GM20431 (cell line): Measurements from ENCODE around the gene ARMCX1.
"Not testable (repeated sequence)": the region's sequence is repeated elsewhere in the genome, so short reads cannot be mapped to it uniquely, and the experiment has no call there.

ENCODE experiments used
- in situ Hi-C: fragments of 300-500 bp; cut with MseI, MboI; formaldehyde crosslinking; loops from one replicate; pipeline ENCODE4 v1.15.0; 2020; ENCODE audit warnings: low sequenced_read_pairs; ENCODE audit not compliant: unreplicated experiment

Gene ARMCX1

GRCh38 chrX:101550362-101550750 is at the start of gene ARMCX1:
ARMCX1 (plus strand) TSS chrX:101550547; CDS start chrX:101552931, 2,384 bp downstream.
- in situ Hi-C loops = no loop called here

GRCh38 chrX:101502929-101503328 is 47.4 kb upstream of the ARMCX1 start:
- in situ Hi-C loops = not testable (repeated sequence)

- in situ Hi-C loops = no loop called here
Measured at GRCh38 chrX:101507372-101507771, 43.0 kb upstream of the ARMCX1 start.

GRCh38 chrX:101507986-101508385 is 42.4 kb upstream of the ARMCX1 start:
- in situ Hi-C loops = no loop called here

- in situ Hi-C loops = no loop called here
Measured at GRCh38 chrX:101530944-101531343, 19.4 kb upstream of the ARMCX1 start.

GRCh38 chrX:101539116-101539515 is 11.2 kb upstream of the ARMCX1 start:
- in situ Hi-C loops = no loop called here

- in situ Hi-C loops = no loop called here
Measured at GRCh38 chrX:101550751-101551379, 518 bp downstream of the ARMCX1 start.

- in situ Hi-C loops = no loop called here
Measured at GRCh38 chrX:101551380-101551767, 1.0 kb downstream of the ARMCX1 start.

- in situ Hi-C loops = no loop called here
Measured at GRCh38 chrX:101552714-101553113, 2.4 kb downstream of the ARMCX1 start.

- in situ Hi-C loops = no loop called here
Measured at GRCh38 chrX:101564651-101565050, 14.3 kb downstream of the ARMCX1 start.

GRCh38 chrX:101595739-101596419 is 45.5 kb downstream of the ARMCX1 start:
- in situ Hi-C loops = no loop called here

GRCh38 chrX:101599592-101599991 is 49.2 kb downstream of the ARMCX1 start:
- in situ Hi-C loops = not testable (repeated sequence)

- in situ Hi-C loops = no loop called here
Measured at GRCh38 chrX:101602077-101602476, 51.7 kb downstream of the ARMCX1 start.
